NT2/D1 (cell line): ENCODE results near the gene TOLLIP.

Experiments
- SUZ12 ChIP-seq: IDR thresholded peaks from 2 replicates; pipeline ENCODE4 v1.6.1; 2011; ENCODE audit not compliant: insufficient read length, insufficient read depth; ENCODE audit errors: extremely low read depth
- YY1 ChIP-seq: IDR thresholded peaks from 2 replicates; pipeline ENCODE4 v1.6.1; 2011; ENCODE audit not compliant: insufficient read length, insufficient read depth
- ZNF274 ChIP-seq: IDR thresholded peaks from 2 replicates; pipeline ENCODE4 v1.6.1; 2011; ENCODE audit warnings: mild to moderate bottlenecking, low read depth, low read length

DNA sequence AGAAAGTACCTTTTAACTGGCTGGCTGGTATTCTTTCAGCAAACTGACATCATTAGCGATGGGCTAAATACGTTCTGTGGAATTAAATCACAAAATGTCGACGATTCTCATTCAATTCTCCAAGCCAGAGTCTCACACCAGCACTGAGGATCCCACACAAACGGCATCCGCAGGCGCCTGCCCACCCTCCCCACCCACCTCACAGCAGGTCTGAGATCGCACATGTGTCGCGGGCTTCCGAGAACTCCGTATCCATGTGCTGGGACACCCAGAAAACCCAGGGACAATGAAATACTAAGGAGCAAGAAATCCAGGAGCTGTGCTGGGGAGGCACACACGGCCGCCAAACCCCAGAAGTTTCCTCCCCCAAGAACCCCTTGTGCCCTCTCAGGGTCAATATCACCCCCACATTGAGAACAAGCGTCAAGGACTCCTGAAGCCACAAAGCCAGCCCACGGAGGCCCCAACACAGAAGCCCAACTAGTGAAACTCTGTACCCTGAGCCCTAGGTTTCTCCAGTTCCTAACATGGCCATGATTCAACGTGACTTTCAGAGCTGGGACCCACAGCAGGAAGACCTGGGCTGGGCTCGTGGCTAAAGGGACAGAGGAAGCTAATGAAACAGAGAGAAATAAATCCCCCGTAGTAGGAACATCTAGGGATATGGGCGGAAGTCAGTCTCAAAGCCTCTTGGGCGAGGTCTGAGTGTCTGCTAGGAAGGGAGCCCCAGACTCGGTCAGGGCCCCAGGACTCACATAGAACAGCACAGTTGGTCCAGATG is 8.0 kb downstream of the TOLLIP start:
- TF ChIP-seq SUZ12 = no peak
- no peak for TF ChIP-seq ZNF274
- no peak for TF ChIP-seq YY1
